NCI-H524 treated with DMSO at 0.1 percent for 48 hours (cell line): Measurements from ENCODE around the gene USP2.

ENCODE experiments used
- DNase-seq: peaks from one replicate; lab custom pipeline; 2025; lab: John Stamatoyannopoulos, UW

The USP2 gene

GRCh38 chr11:119376197-119376847, 5.2 kb downstream of the USP2 start:
- DNase-seq: peak; percentile 47

GRCh38 chr11:119375337-119376196, 5.9 kb downstream of the USP2 start:
- DNase-seq: no peak

GRCh38 chr11:119374632-119375336, 6.7 kb downstream of the USP2 start:
- DNase-seq: no peak

- peak; percentile 22 for DNase-seq
Observed at GRCh38 chr11:119373921-119374631, 7.4 kb downstream of the USP2 start.

GRCh38 chr11:119373059-119373920, 8.2 kb downstream of the USP2 start:
- no peak for DNase-seq

- DNase-seq: no peak
Observed at GRCh38 chr11:119372260-119373058, 9.0 kb downstream of the USP2 start.

GRCh38 chr11:119371778-119372182, 9.7 kb downstream of the USP2 start:
- peak; percentile 69 for DNase-seq

GRCh38 chr11:119371067-119371601, 10.4 kb downstream of the USP2 start:
- DNase-seq: no peak

GRCh38 chr11:119370486-119371046, 10.9 kb downstream of the USP2 start:
- DNase-seq: peak; percentile 38

GRCh38 chr11:119369132-119369925, 12.2 kb downstream of the USP2 start:
- DNase-seq: no peak

- peak; percentile 87 for DNase-seq
Observed at GRCh38 chr11:119368121-119369034, 13.1 kb downstream of the USP2 start.

- no peak for DNase-seq
Observed at GRCh38 chr11:119367661-119368120, 13.8 kb downstream of the USP2 start.

- DNase-seq: no peak
Observed at GRCh38 chr11:119366690-119367620, 14.5 kb downstream of the USP2 start.

GRCh38 chr11:119365071-119365591, 16.4 kb downstream of the USP2 start:
- no peak for DNase-seq

- DNase-seq: no peak
Observed at GRCh38 chr11:119363851-119364590, 17.5 kb downstream of the USP2 start.
